Neural cell (in vitro differentiated cells): Measurements from ENCODE around the gene SLC22A31. TPM values are rescaled to one million over a fixed set of nuclear protein-coding genes. Genes with fewer than 3 reads are reported as not detected.
A peak's percentile ranks its signal among the peaks of the same experiment; 100 is the strongest.

Experiments
- H2AFZ ChIP-seq: fragments of 200-600, 300-800 bp; sonication (generic), shearing (Covaris generic); 2 replicates; pipeline ENCODE4 v1.6.0; 2014; ENCODE audit warnings: low read depth, mild to moderate bottlenecking, antibody characterized with exemption, low read length, moderate library complexity
- H3F3A ChIP-seq: fragments of 200-600 bp; shearing (Covaris generic); 2 replicates; pipeline ENCODE4 v1.6.1; 2016; ENCODE audit warnings: mild to moderate bottlenecking, moderate library complexity, mixed read lengths, antibody characterized with exemption, low read length; ENCODE audit not compliant: insufficient read depth, poor library complexity, severe bottlenecking
- H3K27ac ChIP-seq: fragments of 200-600, 300-800 bp; sonication (generic), shearing (Covaris generic); 2 replicates; pipeline ENCODE4 v1.5.1; 2014; ENCODE audit warnings: mild to moderate bottlenecking, low read length, moderate library complexity
- H3K27me3 ChIP-seq: fragments of 300-800, 200-600 bp; sonication (generic), shearing (Covaris generic); 2 replicates; pipeline ENCODE4 v1.6.0; 2014; ENCODE audit warnings: mild to moderate bottlenecking, low read depth, low read length, moderate library complexity; ENCODE audit not compliant: insufficient read depth
- H3K36me3 ChIP-seq: fragments of 300-800, 200-600 bp; sonication (generic), shearing (Covaris generic); 2 replicates; pipeline ENCODE4 v1.5.1; 2014; ENCODE audit warnings: mild to moderate bottlenecking, antibody characterized with exemption, low read length, moderate library complexity; ENCODE audit not compliant: insufficient read depth
- H3K4me2 ChIP-seq: fragments of 300-800, 200-600 bp; sonication (generic), shearing (Covaris generic); 2 replicates; pipeline ENCODE4 v1.6.0; 2014; ENCODE audit warnings: mild to moderate bottlenecking, low read length
- H3K4me3 ChIP-seq: fragments of 300-800, 200-600 bp; sonication (generic), shearing (Covaris generic); 2 replicates; pipeline ENCODE4 v1.5.1; 2014; ENCODE audit warnings: mild to moderate bottlenecking, low read length, moderate library complexity
- H3K79me2 ChIP-seq: fragments of 200-600 bp; shearing (Covaris generic); replicated peaks from 2 replicates; pipeline ENCODE4 v1.6.0; 2014; ENCODE audit warnings: mild to moderate bottlenecking, low read length, moderate library complexity; ENCODE audit not compliant: insufficient read depth
- H3K9ac ChIP-seq: fragments of 300-800, 200-600 bp; sonication (generic), shearing (Covaris generic); 2 replicates; pipeline ENCODE4 v1.6.1; 2016; ENCODE audit warnings: mild to moderate bottlenecking, low read length, mixed read lengths
- H3K9me2 ChIP-seq: fragments of 200-600 bp; shearing (Covaris generic); 2 replicates; pipeline ENCODE4 v1.6.1; 2016; ENCODE audit warnings: mild to moderate bottlenecking, low read length, mixed read lengths; ENCODE audit not compliant: insufficient read depth
- H3K9me3 ChIP-seq: fragments of 200-600, 300-800 bp; sonication (generic), shearing (Covaris generic); 2 replicates; pipeline ENCODE4 v1.6.1; 2016; ENCODE audit warnings: mild to moderate bottlenecking, mixed run types, low read length, moderate library complexity, mixed read lengths
- H4K20me1 ChIP-seq: fragments of 200-600 bp; shearing (Covaris generic); 2 replicates; pipeline ENCODE4 v1.6.1; 2016; ENCODE audit warnings: mild to moderate bottlenecking, mixed run types; ENCODE audit not compliant: insufficient read depth
- CTCF ChIP-seq: fragments of 450-650 bp; IDR thresholded peaks from 2 replicates; pipeline ENCODE4 v1.5.1; 2014; ENCODE audit warnings: antibody characterized with exemption, mild to moderate bottlenecking, moderate library complexity; ENCODE audit not compliant: poor library complexity, severe bottlenecking
- EP300 ChIP-seq: fragments of 450-650 bp; conservative IDR thresholded peaks from 2 replicates; pipeline ENCODE4 v1.6.1; 2014; ENCODE audit warnings: antibody characterized with exemption, mild to moderate bottlenecking, moderate library complexity; ENCODE audit not compliant: poor library complexity, severe bottlenecking
- EZH2 ChIP-seq: fragments of 200-600, 300-800 bp; shearing (Covaris generic), sonication (generic); IDR thresholded peaks from 2 replicates; pipeline ENCODE4 v1.6.1; 2014; ENCODE audit warnings: antibody characterized with exemption, low read length, borderline replicate concordance, mild to moderate bottlenecking; ENCODE audit not compliant: insufficient read depth, poor library complexity, severe bottlenecking
- MXI1 ChIP-seq: fragments of 450-650 bp; conservative IDR thresholded peaks from 2 replicates; pipeline ENCODE4 v1.6.1; 2014; ENCODE audit warnings: antibody characterized with exemption, mild to moderate bottlenecking; ENCODE audit not compliant: poor library complexity, severe bottlenecking
- POLR2AphosphoS5 ChIP-seq: IDR thresholded peaks from 2 replicates; pipeline ENCODE4 v1.6.1; 2012
- RAD21 ChIP-seq: fragments of 450-650 bp; conservative IDR thresholded peaks from 2 replicates; pipeline ENCODE4 v1.6.1; 2014; ENCODE audit warnings: antibody characterized with exemption, mild to moderate bottlenecking, moderate library complexity
- REST ChIP-seq: IDR thresholded peaks from 2 replicates; pipeline ENCODE4 v1.6.1; 2012; ENCODE audit warnings: borderline replicate concordance
- SMC3 ChIP-seq: fragments of 450-650 bp; conservative IDR thresholded peaks from 2 replicates; pipeline ENCODE4 v1.6.1; 2014; ENCODE audit warnings: antibody characterized with exemption, mild to moderate bottlenecking, moderate library complexity; ENCODE audit not compliant: poor library complexity
- TAF1 ChIP-seq: IDR thresholded peaks from 2 replicates; pipeline ENCODE4 v1.6.1; 2012; ENCODE audit warnings: low read depth
- polyA plus RNA-seq: library from polyadenylated mRNA; depleted of rRNA; stranded (reverse); fragments of >200 nt; gene quantifications from 2 replicates; pipeline ENCODE4 v1.2.3, GENCODE V29; 2014

The SLC22A31 gene
- polyA plus RNA-seq, 1 donor from 2014 or later: not detected

- Histone ChIP-seq H3K27me3 (no peaks in the 10 kb centered on the region), H2AFZ (peak overlapping the region; percentile 85), H3K9me3 (no peaks in the 10 kb centered on the region), H3K4me2 (peak overlapping the region; percentile 89), H3K9ac (peak overlapping the region; percentile 91), H3K79me2 (peaks cover 9% of the 10 kb centered on the region), H3K9me2 (no peaks in the 10 kb centered on the region), H3K36me3 (peaks cover 3% of the 10 kb centered on the region), H3K4me3 (peak overlapping the region; percentile 96), H3K27ac (peak overlapping the region; percentile 81), H4K20me1 (no peaks in the 10 kb centered on the region), H3F3A (peaks cover 4% of the 10 kb centered on the region)
- TF ChIP-seq TAF1 (no peak), EP300 (no peak), REST (no peak), MXI1 (no peak), CTCF (no peak), SMC3 (no peak), POLR2AphosphoS5 (no peak), RAD21 (no peak)
Measured at GRCh38 chr16:89217138-89217387, 16.7 kb upstream of the SLC22A31 start.

GRCh38 chr16:89216315-89217137 lies 16.2 kb upstream of the SLC22A31 start:
- Histone ChIP-seq H3K9ac (peak overlapping the region; percentile 91), H4K20me1 (no peaks in the 10 kb centered on the region), H2AFZ (peak overlapping the region; percentile 85), H3K4me3 (peak overlapping the region; percentile 96), H3K4me2 (peak overlapping the region; percentile 89), H3K27ac (peak overlapping the region; percentile 81), H3K27me3 (no peaks in the 10 kb centered on the region), H3F3A (peaks cover 4% of the 10 kb centered on the region), H3K79me2 (peaks cover 9% of the 10 kb centered on the region), H3K9me3 (no peaks in the 10 kb centered on the region), H3K9me2 (no peaks in the 10 kb centered on the region), H3K36me3 (peaks cover 3% of the 10 kb centered on the region)
- peak; percentile 93 for TF ChIP-seq SMC3
- TF ChIP-seq TAF1: no peak
- TF ChIP-seq REST: no peak
- TF ChIP-seq MXI1: peak; percentile 85
- TF ChIP-seq CTCF: peak; percentile 97
- peak; percentile 26 for TF ChIP-seq EP300
- TF ChIP-seq POLR2AphosphoS5: no peak
- no peak for TF ChIP-seq EZH2
- peak; percentile 98 for TF ChIP-seq RAD21
